ENCODE data around the gene CXorf49B.
"Not testable (repeated sequence)": the region's sequence is repeated elsewhere in the genome, so short reads cannot be mapped to it uniquely, and the experiment has no call there.

Gene CXorf49B

GRCh38 chrX:71763049-71763448 lies at the start of gene CXorf49B:
Gene CXorf49B, plus strand, starts transcription at chrX:71763349. Its CDS starts 75 bp downstream, at chrX:71763424.
- DNase-seq (ENCODE audit: extremely low read depth, low read depth), result not testable (repeated sequence)

DNA sequence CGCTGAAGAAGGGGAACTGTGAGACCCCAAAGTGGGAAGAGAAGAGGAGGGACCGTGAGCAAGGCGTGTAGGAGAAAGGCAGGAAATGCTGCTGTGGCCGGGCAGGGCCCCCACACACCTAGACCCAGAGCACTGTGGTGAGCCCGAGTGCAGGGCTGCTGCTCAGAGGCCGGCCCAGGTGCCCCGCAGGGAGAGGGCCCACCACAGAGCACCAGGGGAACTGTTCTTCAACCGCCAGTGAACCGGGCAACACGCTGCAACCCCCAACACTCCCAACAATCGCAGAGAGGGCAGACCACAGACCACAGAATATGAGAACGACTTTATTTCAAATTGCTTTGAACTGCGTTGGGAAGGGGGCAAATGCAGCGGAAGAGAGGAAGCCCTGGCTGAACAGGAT lies 49.1 kb upstream of the CXorf49B start:
- DNase-seq (ENCODE audit: extremely low read depth, low read depth), result not testable (repeated sequence)

DNA sequence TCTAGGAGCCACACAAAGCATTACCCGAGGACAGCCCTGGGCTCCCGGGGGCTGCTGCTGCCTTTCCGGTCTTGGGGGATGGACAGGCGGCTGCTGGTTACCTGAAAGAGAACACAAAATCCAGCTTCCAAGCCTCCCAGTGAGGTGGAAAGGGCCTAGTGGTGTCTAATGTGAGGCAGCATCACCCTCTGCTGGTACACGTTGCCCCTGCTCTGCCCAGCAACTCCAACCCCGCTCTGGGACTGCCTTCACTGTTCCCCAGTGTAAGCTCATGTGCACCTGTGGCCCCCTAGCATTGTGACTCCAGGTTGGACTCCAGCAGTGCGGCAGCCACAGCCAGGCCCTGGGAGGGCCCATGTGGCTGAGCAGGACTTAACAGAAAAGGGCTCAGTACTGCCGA lies 47.6 kb upstream of the CXorf49B start:
- not testable (repeated sequence) for DNase-seq (ENCODE audit: extremely low read depth, low read depth)

DNA sequence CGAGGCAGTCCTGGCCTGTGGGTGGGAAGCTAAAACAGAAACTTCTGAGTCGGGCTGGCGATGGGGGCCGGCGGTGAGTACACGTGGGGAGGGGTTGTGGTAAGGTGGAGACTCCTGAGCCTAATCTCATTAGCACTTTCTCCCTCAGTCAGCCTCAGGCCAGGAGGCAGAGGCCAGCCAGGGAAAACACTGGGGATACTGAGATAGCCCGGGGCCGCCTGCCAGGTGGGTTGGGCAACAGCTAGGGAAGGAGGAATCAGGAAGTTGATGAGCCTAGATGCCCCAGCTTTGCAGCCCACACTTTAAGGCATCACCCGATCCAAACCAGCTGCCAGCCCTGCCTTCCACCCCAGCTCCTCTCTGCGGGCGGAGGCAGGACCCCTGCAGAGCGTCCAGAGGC lies 46.8 kb upstream of the CXorf49B start:
- DNase-seq (ENCODE audit: extremely low read depth, low read depth), result not testable (repeated sequence)

- DNase-seq (ENCODE audit: extremely low read depth, low read depth), result not testable (repeated sequence)
Observed at GRCh38 chrX:71718185-71718584, 45.0 kb upstream of the CXorf49B start, which contains the start of gene CXorf49. Gene CXorf49, minus strand, starts transcription at chrX:71718285. Its CDS starts 134 bp downstream, at chrX:71718151.

- not testable (repeated sequence) for DNase-seq (ENCODE audit: extremely low read depth, low read depth)
Observed at GRCh38 chrX:71719195-71719594, 44.0 kb upstream of the CXorf49B start.

DNA sequence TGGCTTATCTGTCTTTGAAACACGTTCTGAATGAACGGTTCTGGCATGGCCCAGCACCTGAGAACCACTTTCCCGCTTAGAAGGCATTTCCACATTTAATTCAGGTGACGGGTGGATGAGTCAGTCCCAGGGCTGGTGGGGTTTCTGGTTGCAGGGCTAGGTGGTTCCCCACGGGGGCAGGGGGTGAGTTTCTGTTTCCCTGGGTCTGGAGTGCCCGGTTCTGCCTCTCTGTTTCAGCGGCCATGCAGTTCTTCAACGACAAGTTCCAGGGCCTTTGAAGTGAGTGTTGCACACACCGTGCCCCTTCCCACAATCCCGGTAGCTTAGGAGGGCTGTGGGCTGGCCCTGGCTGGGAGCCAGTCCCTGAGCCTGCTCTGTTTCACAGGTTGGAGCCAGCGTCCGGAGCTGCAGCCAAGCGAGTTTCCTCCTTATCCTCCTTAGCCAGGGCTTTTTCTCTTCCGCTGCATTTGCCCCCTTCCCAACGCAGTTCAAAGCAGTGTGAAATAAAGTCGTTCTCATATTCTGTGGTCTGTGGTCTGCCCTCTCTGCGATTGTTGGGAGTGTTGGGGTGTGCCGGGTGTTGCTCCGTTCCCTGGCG lies 42.8 kb upstream of the CXorf49B start:
- DNase-seq (ENCODE audit: extremely low read depth, low read depth), result not testable (repeated sequence)

DNA sequence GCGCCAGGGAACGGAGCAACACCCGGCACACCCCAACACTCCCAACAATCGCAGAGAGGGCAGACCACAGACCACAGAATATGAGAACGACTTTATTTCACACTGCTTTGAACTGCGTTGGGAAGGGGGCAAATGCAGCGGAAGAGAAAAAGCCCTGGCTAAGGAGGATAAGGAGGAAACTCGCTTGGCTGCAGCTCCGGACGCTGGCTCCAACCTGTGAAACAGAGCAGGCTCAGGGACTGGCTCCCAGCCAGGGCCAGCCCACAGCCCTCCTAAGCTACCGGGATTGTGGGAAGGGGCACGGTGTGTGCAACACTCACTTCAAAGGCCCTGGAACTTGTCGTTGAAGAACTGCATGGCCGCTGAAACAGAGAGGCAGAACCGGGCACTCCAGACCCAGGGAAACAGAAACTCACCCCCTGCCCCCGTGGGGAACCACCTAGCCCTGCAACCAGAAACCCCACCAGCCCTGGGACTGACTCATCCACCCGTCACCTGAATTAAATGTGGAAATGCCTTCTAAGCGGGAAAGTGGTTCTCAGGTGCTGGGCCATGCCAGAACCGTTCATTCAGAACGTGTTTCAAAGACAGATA lies 2.4 kb upstream of the CXorf49B start:
- DNase-seq (ENCODE audit: extremely low read depth, low read depth), result not testable (repeated sequence)

GRCh38 chrX:71764832-71765231 lies 1.7 kb downstream of the CXorf49B start:
- not testable (repeated sequence) for DNase-seq (ENCODE audit: extremely low read depth, low read depth)

GRCh38 chrX:71765613-71766012 lies 2.5 kb downstream of the CXorf49B start:
- DNase-seq (ENCODE audit: extremely low read depth, low read depth), result not testable (repeated sequence)

- DNase-seq (ENCODE audit: extremely low read depth, low read depth), result not testable (repeated sequence)
Observed at GRCh38 chrX:71767134-71767533, 4.0 kb downstream of the CXorf49B start.

DNA sequence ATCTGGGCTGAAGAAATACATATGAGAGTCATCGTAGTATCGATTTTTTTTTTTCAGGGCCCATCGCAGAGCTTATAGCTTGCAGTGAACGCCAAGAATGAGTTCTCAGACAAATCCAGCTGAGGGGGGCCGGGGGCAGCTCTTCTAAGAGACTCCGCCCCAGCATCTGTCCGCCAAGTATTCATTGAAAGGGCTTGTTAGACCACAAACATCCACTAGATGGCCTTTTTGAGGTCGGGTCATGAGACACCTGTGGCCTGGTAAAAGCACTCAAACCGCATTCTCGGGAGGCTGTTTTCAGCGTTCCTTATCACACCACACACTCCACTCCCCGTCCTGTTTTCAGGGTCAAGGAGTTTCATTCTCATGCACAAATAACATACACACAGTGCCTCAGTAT lies 15.2 kb downstream of the CXorf49B start:
- DNase-seq (ENCODE audit: extremely low read depth, low read depth), result not testable (repeated sequence)

- not testable (repeated sequence) for DNase-seq (ENCODE audit: extremely low read depth, low read depth)
Observed at GRCh38 chrX:71782225-71782949, 19.2 kb downstream of the CXorf49B start.

DNA sequence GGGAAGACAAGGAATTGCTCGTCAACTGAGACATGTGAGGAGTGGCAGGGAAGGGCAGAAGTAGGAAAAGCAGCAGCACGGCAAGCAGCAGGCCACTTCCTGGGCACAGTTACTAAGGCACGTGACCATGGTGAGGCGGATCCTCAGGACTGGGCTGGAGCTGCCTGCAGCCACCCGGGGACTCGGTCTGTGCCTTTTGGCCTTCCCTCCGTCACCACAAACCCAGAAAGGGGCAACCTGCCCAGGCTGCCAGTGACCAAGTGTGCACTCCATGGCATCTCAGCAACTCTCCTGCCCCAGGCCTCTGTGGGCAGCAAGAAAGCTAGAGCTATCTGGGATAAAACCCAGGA lies 19.8 kb downstream of the CXorf49B start:
- not testable (repeated sequence) for DNase-seq (ENCODE audit: extremely low read depth, low read depth)

DNA sequence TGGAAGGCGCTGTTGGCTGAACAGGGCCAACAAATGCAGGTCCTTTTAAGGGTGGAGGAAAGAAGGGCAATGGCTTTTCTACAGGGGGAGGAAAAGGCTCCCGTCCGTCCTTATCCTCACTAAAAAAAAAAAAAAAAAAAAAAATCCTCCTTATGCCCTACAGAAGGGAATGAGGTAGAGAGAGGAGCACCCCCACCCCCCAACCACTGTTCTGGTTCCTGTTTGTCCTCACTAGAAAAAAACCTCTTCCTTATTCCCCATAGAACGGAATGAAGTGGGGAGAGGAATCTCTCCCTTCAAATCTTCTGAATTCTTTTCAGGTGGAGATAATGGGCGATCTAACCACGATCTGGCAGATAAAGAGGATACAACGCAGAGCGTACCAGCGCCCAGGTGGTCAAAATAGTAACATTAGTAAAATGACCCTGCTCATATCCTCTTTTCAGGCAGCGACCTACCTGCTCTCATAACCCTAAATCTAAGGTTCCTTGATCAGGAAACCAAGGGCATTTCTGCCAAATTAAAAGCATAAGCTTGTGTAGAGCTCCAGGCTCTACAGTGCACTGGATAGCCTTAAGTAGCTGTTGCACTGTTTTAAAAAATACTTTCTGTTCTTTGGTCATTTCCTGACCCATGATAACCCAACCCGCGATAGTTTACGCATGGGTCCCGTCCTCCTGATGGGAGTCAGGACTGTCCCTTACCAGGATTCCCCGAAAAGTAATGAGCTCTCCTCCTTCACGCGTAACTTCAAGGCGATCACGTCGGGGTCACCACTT lies 20.6 kb downstream of the CXorf49B start:
- DNase-seq (ENCODE audit: extremely low read depth, low read depth), result not testable (repeated sequence)

DNA sequence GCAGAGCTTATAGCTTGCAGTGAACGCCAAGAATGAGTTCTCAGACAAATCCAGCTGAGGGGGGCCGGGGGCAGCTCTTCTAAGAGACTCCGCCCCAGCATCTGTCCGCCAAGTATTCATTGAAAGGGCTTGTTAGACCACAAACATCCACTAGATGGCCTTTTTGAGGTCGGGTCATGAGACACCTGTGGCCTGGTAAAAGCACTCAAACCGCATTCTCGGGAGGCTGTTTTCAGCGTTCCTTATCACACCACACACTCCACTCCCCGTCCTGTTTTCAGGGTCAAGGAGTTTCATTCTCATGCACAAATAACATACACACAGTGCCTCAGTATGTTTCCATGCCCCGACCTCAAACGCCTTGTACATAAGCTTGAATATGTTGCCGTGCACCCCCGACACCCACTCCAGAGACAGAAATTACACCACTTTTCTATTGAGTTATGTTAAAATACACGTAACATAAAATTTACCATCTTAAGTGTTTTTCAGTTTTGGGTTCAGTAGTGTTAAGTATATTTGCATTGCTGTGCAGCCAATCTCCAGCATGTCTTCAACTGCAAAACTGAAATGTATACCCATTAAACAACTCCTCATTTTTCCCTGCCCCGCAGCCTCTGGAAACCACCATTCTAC lies 21.3 kb downstream of the CXorf49B start:
- not testable (repeated sequence) for DNase-seq (ENCODE audit: extremely low read depth, low read depth)

DNA sequence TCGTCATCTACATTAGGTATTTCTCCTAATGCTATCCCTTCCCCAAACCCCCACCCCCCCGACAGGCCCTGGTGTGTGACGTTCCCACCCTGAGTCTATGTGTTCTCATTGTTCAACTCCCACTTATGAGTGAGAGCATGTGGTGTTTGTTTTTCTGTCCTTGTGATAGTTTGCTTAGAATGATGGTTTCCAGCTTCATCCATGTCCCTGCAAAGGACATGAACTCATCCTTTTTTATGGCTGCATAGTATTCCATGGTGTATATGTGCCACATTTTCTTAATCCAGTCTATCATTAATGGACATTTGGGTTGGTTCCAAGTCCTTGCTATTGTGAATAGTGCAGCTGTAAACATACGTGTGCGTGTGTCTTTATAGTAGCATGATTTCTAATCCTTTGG lies 43.3 kb downstream of the CXorf49B start:
- DNase-seq (ENCODE audit: extremely low read depth, low read depth), result not testable (repeated sequence)

Data from AG09319 (cell line).